Measurements from ENCODE around the gene CBFA2T2.
"Not testable (repeated sequence)": the region's sequence is repeated elsewhere in the genome, so short reads cannot be mapped to it uniquely, and the experiment has no call there.

Gene CBFA2T2

GRCh38 chr20:33490023-33490933 lies at the start of gene CBFA2T2:
Gene CBFA2T2 (plus strand): TSS chr20:33490096. CDS start chr20:33490268, 172 bp downstream.
- peak; percentile 51 for DNase-seq (ENCODE audit: low spot score)

- DNase-seq (ENCODE audit: low spot score), result not testable (repeated sequence)
Observed at GRCh38 chr20:33440562-33440961, 49.3 kb upstream of the CBFA2T2 start.

DNA sequence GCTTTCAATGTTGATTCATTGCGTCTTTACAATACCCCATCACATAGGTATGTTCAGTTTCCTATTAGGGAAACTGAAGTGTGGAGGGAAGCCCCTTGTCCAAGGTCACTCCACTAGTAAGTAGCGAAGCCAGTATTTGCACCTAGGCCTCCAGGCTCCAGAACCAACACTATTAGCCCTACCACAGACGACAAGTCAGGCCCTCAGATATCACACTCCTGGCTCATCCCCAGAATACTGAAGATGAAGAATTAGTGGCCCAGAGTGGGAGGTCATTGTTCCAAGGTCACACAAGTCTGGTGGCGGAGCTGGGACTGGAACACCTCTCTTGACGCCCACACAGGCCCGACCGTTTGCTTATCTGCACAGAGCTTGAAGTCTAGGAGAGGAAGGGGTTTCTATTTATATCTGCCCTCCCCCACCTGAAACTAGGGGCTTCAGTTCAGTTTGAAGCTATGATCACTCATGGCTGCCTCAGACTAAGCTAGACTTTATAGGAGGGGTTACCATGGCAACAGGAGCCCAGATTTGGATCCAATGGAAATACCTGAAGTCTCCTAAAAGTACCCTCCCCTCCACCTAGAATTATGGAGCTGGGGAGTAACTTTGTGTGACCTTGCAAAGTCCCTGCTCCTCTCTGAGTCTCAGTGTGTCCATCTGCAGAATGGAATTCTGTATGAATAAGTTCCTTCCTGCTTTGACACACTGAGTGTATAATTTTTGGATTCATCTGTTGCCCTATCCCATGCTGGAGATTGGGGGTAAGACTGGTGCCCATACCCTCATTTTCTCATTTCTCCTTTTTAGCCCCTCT lies 48.5 kb upstream of the CBFA2T2 start:
- peak; percentile 42 for DNase-seq (ENCODE audit: low spot score)

DNA sequence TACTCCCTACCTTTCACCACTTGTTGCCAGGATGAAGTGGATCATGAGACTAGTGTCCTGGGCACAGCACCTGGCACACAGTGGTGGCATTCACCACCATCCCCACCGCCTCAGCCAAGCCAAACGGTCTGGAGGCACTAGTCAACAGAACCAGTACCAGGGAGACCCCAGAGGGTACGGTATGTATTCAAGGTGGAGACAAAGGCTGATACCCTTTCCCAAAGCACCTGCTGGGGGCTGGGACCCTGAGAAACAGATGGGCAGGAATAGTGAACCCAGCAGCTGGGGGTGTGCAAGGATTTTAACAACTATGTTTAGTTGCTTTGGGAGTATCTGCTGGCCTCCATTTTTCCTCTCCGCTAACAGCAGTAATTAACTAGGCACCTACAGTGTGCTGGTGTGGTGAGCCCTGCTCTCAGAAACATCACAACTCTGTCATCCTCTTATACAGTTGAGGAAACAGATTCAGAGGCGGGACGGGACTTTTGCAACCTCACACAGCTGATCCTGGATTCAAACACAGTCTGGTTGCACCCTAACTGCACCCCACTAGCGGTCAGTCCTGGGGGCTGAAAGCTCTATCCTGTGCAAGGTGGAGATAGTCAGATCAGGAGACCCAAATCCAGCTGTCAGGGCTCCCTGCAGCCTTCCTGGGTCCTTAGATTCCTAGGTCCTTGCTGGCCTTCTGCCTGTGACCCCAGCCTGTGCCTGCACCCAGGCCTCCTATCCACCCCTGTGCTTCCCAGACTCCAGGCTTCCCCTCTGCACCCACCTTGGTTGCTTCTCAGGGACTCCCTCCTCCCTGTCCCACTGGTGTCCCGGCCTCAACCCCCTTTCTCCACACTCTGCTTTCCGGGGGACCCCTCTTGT lies 47.5 kb upstream of the CBFA2T2 start:
- DNase-seq (ENCODE audit: low spot score), result peak; percentile 46

DNA sequence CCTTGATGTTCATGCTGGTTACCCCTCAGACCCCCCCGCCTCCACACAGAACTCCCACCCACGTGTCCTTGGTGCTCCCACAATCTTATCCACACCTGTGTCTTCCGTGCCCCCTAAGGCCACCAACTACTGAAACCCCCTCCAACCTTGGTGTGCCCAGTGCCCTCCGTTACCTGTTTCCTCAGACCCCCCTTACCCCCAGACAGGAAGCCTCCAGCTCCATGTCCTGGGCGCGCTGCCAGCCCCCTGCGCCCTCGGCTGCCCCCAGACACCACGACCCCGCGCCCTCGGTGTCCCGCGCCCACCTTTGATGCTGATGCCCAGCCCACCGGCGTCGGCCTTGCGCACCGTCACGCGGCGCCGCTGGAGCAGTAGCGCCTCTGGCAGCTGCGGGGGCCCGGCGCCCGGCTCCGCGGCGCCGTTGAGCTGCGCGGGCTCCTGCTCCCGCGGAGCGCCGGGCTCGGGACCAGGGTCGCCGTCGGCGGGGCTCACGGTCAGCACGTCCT lies 46.8 kb upstream of the CBFA2T2 start:
- DNase-seq (ENCODE audit: low spot score), result no peak

DNA sequence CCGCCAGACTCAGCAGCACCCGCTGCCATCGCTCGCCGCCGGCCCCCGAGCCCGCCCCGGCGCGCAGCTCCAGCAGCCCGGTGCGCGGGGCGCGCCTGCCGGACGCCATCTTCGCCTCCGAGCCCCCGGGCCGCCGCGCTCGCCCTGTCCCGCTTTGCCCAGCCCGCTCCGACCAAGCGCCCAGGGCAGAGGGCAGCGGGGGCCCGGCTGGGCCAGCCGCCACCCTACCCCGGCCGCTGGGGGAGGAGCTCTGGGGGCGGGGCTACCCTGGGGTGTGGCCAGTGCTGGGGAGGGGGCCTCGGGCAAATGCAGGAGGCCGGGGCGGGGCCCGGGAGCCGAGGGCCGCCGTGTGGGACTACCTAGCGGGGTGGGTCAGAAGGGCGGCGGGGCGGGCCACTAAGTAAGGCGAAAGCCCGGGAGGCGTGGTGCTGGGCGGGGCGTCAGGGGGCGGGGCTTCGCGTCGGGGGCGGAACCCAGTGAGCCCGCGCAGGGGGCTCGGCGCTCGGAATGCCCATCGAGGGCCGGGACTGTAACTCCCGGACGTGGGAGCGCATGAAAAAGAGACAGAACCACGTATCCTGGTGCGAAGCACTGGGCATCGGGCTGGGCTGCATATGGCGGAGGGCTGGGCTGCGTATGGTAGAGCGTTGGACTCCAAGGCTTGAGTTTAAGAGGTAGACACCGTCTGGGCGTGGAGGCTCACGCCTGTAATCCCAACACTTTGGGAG lies 46.2 kb upstream of the CBFA2T2 start, which contains the start of gene SNTA1:
Gene SNTA1 (minus strand): TSS at position 252 of the 728 bp plus-strand sequence. CDS start 143 bp downstream, at position 109.
- peak; percentile 97 for DNase-seq (ENCODE audit: low spot score)

DNA sequence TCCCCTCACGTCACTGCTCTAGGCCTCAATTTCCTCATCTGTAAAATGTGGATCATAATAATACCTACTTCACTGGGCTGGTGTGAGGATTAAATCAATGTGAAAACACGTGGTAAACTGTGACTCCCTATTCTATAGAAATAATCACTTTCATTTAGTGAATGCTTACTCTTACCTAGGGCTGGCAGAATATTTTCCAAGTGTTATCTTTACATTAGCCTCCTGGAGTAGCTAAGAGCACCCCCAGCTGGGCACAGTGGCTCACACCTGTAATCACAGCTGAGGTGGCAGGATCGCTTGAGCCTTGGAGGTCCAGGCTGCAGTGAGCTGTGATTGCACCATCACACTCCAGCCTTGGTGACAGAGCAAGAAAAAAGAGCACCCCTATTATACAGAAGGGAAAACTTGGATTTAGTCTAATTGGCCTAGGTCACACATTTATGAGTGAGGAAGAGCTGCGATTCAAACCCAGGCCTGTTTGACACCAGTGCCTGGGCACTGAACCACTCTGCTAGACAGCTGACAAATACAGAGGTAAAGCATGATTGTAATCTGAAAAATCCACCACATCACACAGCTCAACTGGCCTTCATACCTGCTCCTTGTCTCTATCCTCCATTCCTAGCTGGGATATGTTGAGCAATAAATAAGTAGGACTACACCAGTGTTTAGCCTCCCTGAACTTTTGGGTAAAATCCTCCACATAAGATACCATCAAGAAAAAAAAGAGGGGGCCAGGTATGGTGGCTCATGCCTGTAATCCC lies 44.9 kb upstream of the CBFA2T2 start:
- DNase-seq (ENCODE audit: low spot score), result peak; percentile 54

DNA sequence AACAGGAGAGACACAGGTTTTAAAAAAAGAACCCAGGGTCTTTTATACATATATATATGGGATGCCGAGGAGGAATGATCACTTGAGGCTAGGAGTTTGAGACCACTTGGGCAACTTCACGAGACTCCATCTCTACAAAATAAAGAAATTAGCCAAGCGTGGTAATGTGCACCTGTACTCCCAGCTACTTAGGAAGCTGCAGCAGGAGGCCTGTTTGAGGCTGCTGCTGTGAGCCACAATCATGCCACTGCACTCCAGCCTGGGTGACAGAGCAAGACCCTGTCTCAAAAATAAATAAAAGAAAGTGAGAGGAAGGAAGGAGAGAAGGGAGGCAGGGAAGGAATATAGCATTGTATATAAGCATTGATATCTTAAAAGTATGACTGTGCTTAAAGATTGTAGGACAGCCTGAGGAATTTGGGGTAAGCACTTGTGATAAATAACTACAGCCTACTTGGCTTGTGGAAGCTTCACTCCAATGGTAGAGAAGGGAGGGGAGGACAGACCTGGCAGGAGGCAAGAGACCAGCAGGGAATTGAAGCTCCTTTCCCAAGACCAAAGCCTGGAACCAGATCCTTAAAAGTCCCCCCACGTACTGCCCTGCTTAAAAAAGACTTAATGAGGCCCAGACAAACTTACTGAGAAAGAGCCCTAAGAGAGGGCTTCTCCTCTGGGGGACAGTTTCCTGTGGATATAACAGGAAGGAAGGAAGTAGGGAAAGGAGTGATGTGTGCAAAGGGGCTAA lies 43.8 kb upstream of the CBFA2T2 start:
- DNase-seq (ENCODE audit: low spot score), result no peak

- no peak for DNase-seq (ENCODE audit: low spot score)
Observed at GRCh38 chr20:33450867-33451266, 39.0 kb upstream of the CBFA2T2 start.

DNA sequence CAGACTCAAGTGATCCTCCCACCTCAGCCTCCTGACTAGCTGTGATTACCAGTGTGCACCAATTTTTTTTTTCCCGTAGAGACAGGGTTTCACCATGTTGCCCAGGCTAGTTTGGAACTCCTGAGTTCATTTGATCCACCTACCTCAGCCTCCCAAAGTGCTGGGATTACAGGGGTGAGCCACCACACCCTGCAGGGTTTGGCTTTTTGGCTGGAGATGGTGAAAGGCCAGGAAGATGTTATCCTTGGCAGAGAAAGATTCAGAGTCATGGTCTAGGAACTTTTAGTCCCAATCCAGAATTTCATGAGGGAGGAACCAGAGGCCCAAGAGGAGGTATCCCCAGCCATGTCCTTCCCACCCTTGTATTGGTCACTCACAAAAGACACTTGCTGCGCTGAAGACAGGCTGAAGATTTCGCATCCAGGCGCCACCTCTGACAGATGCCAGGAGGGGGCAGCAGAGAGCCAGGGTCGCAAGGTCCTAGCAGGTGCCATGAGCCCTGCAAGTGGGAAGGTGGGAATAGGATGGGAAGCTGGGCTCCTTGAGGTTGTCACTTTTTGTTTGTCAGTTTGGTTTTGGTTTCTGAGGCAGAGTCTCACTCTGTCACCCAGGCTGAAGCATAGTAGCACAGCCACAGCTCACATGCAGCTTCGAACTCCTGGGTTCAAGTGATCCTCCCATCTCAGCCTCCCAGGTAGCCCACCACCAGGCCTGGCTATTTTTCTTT lies 32.8 kb upstream of the CBFA2T2 start:
- DNase-seq (ENCODE audit: low spot score), result peak; percentile 84

- DNase-seq (ENCODE audit: low spot score), result no peak
Observed at GRCh38 chr20:33459599-33459998, 30.3 kb upstream of the CBFA2T2 start.

DNA sequence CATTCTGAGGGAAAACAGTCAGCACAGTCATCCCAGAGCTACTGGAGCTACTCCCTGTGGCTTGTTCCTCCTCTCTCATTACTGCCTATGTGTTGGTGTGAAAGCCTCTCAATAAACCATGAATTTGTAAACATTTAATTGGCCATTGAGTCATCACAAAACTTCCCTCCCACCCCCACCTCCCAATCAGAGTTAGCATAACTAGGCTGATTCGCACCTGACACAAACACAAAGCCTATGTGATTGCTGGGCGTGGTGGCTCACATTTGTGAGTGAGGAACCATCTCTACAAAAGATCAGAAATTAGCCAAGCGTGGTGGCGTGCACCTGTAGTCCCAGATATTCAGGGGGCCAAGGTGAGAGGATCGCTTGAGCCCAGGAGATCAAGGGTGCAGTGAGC lies 29.2 kb upstream of the CBFA2T2 start:
- no peak for DNase-seq (ENCODE audit: low spot score)

DNA sequence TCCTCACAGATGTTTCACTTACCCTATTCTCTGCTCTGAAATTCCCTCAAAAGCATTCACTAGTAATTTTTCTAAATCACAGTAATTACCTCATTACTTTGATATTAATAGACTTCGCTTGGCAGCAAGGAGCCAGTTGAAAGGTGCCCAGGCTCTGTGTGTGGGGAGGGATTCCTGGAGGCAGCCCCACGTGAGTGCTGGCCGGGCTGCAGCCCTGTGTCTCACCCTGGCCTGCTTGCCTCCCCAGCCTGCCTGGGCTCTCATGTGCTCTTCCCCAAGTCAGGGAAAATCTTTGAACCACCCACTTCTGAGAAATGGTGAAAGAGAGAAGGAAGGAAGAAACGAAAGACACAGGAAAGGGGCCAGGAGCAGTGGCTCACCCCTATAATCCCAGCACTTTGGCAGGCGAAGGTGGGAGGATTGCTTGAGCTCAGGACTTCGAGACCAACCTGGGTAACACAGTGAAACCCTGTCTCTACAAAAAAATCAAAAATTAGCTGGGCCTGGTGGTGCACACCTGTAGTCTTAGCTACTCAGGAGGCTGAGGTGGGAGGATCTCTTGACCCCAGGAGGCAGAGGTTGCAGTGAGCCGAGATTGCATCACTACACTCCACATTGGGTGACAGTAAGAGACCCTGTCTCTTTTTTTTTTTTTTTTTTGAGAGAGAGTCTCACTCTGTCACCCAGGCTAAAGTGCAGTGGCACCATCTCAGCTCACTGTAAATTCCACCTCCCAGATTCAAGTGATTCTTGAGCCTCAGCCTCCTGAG lies 26.4 kb upstream of the CBFA2T2 start:
- DNase-seq (ENCODE audit: low spot score), result no peak

- DNase-seq (ENCODE audit: low spot score), result not testable (repeated sequence)
Observed at GRCh38 chr20:33464759-33465158, 25.1 kb upstream of the CBFA2T2 start.

- no peak for DNase-seq (ENCODE audit: low spot score)
Observed at GRCh38 chr20:33465481-33466302, 24.2 kb upstream of the CBFA2T2 start.

DNA sequence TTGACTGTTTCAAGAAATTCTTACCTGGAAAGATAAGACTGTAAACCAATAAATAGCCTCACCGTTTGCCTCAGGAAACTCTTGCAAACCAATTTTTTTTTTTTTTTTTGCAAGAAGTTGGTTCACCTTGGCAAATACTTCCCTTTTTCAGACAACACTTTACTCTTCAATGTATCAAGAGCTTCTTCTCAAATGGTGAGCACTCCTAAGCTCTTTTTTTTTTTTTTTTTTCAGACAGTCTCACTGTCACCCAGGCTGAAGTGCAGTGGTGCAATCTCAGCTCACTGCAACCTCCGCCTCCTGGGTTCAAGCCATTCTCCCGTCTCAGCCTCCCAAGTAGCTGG lies 23.6 kb upstream of the CBFA2T2 start:
- no peak for DNase-seq (ENCODE audit: low spot score)

GRCh38 chr20:33470457-33470856 lies 19.4 kb upstream of the CBFA2T2 start:
- no peak for DNase-seq (ENCODE audit: low spot score)

Measured in HuH-7.5 (cell line).